Liver (tissue), 9 donors: ENCODE data around the gene HIPK2. TPM values are rescaled to one million over a fixed set of nuclear protein-coding genes. Genes with fewer than 3 reads are reported as not detected.

Source experiments
- DNase-seq: peaks from one replicate; pipeline ENCODE4 v3.0.0-alpha.2; 2017; ENCODE audit warnings: low spot score
- H3K27ac ChIP-seq, 2 donors: one replicate each; pipeline ENCODE4 v1.7.0; 2013; ENCODE audit warnings: inconsistent platforms in 2 of 2, low read length in 2 of 2, control low read depth in 1 of 2, low read depth in 1 of 2, mild to moderate bottlenecking in 1 of 2
- H3K27me3 ChIP-seq, 4 donors: one replicate each; pipeline versions ENCODE4 v1.6.1 to v1.7.0; 2013; ENCODE audit warnings: low read length in 3 of 4, inconsistent platforms in 1 of 4, mild to moderate bottlenecking in 1 of 4, moderate library complexity in 1 of 4; ENCODE audit not compliant: control insufficient read depth in 4 of 4, insufficient read depth in 4 of 4
- H3K36me3 ChIP-seq, 4 donors: one replicate each; pipeline versions ENCODE4 v1.6.1 to v1.7.0; 2013; ENCODE audit warnings: low read length in 3 of 4, mild to moderate bottlenecking in 3 of 4, low read depth in 1 of 4, moderate library complexity in 1 of 4; ENCODE audit not compliant: control insufficient read depth in 4 of 4, insufficient read depth in 3 of 4
- H3K4me1 ChIP-seq, 4 donors: one replicate each; pipeline versions ENCODE4 v1.6.1 to v1.7.0; 2013; ENCODE audit warnings: low read length in 3 of 4, mild to moderate bottlenecking in 3 of 4, moderate library complexity in 1 of 4; ENCODE audit not compliant: control insufficient read depth in 4 of 4, insufficient read depth in 4 of 4
- H3K4me3 ChIP-seq, 3 donors: one replicate each; pipeline versions ENCODE4 v1.6.1 to v1.7.0; 2013; ENCODE audit warnings: low read length in 3 of 3, control low read depth in 1 of 3, low read depth in 1 of 3, mild to moderate bottlenecking in 1 of 3
- H3K9ac ChIP-seq, 2 donors: one replicate each; pipeline ENCODE4 v1.7.0; 2013; ENCODE audit warnings: low read length in 2 of 2, mild to moderate bottlenecking in 2 of 2, moderate library complexity in 2 of 2, control low read depth in 1 of 2, low read depth in 1 of 2
- H3K9me3 ChIP-seq, 4 donors: one replicate each; pipeline versions ENCODE4 v1.6.1 to v1.7.0; 2013; ENCODE audit warnings: low read length in 3 of 4; ENCODE audit not compliant: control insufficient read depth in 4 of 4
- EGR1 ChIP-seq, 2 donors: IDR thresholded peaks; 2 replicates each; pipeline ENCODE4 v1.6.1; 2016 to 2018; ENCODE audit warnings: antibody characterized with exemption in 2 of 2, low read depth in 2 of 2
- FOXA2 ChIP-seq: IDR thresholded peaks from 2 replicates; pipeline ENCODE4 v1.6.1; 2016; ENCODE audit warnings: antibody characterized with exemption
- HNF4G ChIP-seq: IDR thresholded peaks from 2 replicates; pipeline ENCODE4 v1.6.1; 2016; ENCODE audit warnings: antibody characterized with exemption
- JUND ChIP-seq, 2 donors: IDR thresholded peaks; 2 replicates each; pipeline ENCODE4 v1.6.1; 2016; ENCODE audit warnings: antibody characterized with exemption in 2 of 2
- NR2F2 ChIP-seq: IDR thresholded peaks from 2 replicates; pipeline ENCODE4 v1.6.1; 2016; ENCODE audit warnings: antibody characterized with exemption
- RXRA ChIP-seq, 2 donors: IDR thresholded peaks; 2 replicates each; pipeline ENCODE4 v1.6.1; 2017 to 2018; ENCODE audit warnings: antibody characterized with exemption in 2 of 2, mild to moderate bottlenecking in 1 of 2
- SP1 ChIP-seq: IDR thresholded peaks from 2 replicates; pipeline ENCODE4 v1.6.1; 2018; ENCODE audit warnings: antibody characterized with exemption, mild to moderate bottlenecking
- YY1 ChIP-seq: IDR thresholded peaks from 2 replicates; pipeline ENCODE4 v1.6.1; 2016; ENCODE audit warnings: antibody characterized with exemption, mild to moderate bottlenecking
- WGBS: extraction: QIAGEN DNeasy Blood & Tissue Kit; methylation state at CpG from one replicate; pipeline ENCODE4 v1.1.7; 2013; 5-methylcytosine and 5-hydroxymethylcytosine counted together
- polyA plus RNA-seq, 2 donors: library from polyadenylated mRNA; stranded (reverse) in 1 of 2; unstranded in 1 of 2; fragments of 200-250 nt in 1 of 2; fragments of >200 nt in 1 of 2; fragmentation: Nextera tagmentation in 1 of 2; extraction: Ambion mirVana in 1 of 2; gene quantifications; one replicate each; pipeline versions ENCODE4 v1.2.1 to v1.2.3, GENCODE V29; 2013 to 2015
- total RNA-seq, 2 donors: library from RNA; depleted of rRNA; stranded (reverse); fragments of >200 nt; gene quantifications; one replicate each; pipeline ENCODE4 v1.2.3, GENCODE V29; 2014
- TF ChIP-seq, protein P1 (sequence below): IDR thresholded peaks from 2 replicates; pipeline ENCODE4 v1.6.1; 2016; ENCODE audit warnings: antibody characterized with exemption
- TF ChIP-seq, protein P2 (sequence below): IDR thresholded peaks from 2 replicates; pipeline ENCODE4 v1.6.1; 2016; ENCODE audit warnings: antibody characterized with exemption, mild to moderate bottlenecking
- TF ChIP-seq, protein P3 (sequence below): fragments of 150-350 bp; IDR thresholded peaks from 2 replicates; pipeline ENCODE4 v1.5.1; 2017; ENCODE audit warnings: improper control_type of control experiment, low read depth, low read length; ENCODE audit not compliant: missing input control
- TF ChIP-seq, protein P4 (sequence below): IDR thresholded peaks from 2 replicates; pipeline ENCODE4 v1.6.1; 2016; ENCODE audit warnings: antibody characterized with exemption
- TF ChIP-seq, protein P5 (sequence below): IDR thresholded peaks from 2 replicates; pipeline ENCODE4 v1.6.1; 2016; ENCODE audit warnings: antibody characterized with exemption
- donor health status: healthy.
- donor health status: healthy.
- donor health status: healthy.
- donor health status: healthy.
- donor health status: healthy.

Gene HIPK2
- total and polyA plus RNA-seq, 4 donors = 13.1 to 48.8 (median 16.6) TPM

DNA sequence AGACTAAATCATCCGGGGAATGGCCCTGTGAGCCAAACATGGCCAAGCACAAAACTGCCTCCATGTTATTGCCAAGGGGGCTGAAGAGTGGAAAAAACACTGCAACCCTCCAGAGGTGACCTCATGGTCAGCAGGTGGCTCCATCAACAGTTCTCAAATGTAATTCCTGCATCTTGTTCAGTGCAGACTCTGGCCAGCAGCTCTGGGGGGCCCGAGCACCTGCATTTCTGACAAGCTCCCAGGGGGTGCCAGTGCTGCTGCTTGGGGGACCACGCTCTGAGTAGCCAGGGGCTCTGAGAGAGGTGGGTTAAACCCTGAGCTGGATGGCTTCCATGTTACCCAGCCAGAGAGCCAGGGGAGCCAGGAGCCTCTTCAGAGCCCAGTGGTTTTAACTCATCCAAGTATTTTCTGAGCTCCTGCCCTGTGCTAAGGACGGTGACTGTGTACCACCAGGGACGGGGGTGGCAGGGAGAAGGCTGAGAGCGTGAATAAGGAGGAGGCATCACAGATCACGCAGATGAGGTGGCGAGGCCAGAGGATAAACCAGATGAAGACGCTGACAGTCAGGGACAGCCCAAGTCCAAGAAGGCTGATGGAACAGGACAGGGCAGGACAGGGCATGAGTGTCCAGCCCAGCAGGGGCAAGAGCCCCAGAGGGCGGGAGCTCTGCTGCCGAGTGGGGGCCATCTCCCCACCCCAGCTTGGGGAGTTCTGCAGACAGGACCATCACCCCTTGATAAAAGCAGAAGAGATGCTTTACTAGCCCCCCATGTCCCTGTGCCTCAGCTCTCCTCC is 201.4 kb downstream of the HIPK2 start:
- TF ChIP-seq HNF4G = no peak
- no peak for TF ChIP-seq EGR1 (IDR thresholded peaks at IDR 0.05; ENCODE audit: low read depth in 2 of 2)
- TF ChIP-seq, protein P1, sequence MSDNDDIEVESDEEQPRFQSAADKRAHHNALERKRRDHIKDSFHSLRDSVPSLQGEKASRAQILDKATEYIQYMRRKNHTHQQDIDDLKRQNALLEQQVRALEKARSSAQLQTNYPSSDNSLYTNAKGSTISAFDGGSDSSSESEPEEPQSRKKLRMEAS = no peak
- no peak for TF ChIP-seq FOXA2
- TF ChIP-seq, protein P2, sequence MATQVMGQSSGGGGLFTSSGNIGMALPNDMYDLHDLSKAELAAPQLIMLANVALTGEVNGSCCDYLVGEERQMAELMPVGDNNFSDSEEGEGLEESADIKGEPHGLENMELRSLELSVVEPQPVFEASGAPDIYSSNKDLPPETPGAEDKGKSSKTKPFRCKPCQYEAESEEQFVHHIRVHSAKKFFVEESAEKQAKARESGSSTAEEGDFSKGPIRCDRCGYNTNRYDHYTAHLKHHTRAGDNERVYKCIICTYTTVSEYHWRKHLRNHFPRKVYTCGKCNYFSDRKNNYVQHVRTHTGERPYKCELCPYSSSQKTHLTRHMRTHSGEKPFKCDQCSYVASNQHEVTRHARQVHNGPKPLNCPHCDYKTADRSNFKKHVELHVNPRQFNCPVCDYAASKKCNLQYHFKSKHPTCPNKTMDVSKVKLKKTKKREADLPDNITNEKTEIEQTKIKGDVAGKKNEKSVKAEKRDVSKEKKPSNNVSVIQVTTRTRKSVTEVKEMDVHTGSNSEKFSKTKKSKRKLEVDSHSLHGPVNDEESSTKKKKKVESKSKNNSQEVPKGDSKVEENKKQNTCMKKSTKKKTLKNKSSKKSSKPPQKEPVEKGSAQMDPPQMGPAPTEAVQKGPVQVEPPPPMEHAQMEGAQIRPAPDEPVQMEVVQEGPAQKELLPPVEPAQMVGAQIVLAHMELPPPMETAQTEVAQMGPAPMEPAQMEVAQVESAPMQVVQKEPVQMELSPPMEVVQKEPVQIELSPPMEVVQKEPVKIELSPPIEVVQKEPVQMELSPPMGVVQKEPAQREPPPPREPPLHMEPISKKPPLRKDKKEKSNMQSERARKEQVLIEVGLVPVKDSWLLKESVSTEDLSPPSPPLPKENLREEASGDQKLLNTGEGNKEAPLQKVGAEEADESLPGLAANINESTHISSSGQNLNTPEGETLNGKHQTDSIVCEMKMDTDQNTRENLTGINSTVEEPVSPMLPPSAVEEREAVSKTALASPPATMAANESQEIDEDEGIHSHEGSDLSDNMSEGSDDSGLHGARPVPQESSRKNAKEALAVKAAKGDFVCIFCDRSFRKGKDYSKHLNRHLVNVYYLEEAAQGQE = no peak
- TF ChIP-seq YY1 = no peak
- no peak for TF ChIP-seq SP1

DNA sequence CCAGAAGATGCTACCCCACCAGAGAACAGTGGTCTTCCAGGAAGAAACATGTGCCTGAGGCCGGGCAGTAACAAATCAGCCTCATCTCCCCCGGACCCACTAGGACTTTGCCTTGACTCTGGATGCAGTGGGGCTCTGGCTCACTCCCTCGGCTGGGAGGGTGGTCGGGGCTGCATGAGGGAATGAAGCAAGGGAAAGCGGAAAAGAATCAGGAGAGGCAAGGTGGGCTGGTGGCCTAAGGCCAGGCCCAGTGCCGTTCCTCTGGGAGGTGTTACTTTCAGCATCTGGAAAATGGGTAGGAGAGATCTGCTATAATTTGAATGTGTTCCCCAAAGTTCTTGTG is 202.5 kb downstream of the HIPK2 start:
- Histone ChIP-seq H3K27me3 (no peaks in the 10 kb centered on the region), H3K36me3 (peaks cover 28 to 81% (median 42%) of the 10 kb centered on the region in 4 donors), H3K27ac (no peak overlapping the region), H3K9ac (no peak overlapping the region), H3K4me3 (no peak overlapping the region), H3K4me1 (no peaks in the 10 kb centered on the region), H3K9me3 (no peaks in the 10 kb centered on the region)
- 96% methylated on average over 6 of the region's 6 CpGs for WGBS
- TF ChIP-seq SP1 = no peak
- TF ChIP-seq, protein P3, sequence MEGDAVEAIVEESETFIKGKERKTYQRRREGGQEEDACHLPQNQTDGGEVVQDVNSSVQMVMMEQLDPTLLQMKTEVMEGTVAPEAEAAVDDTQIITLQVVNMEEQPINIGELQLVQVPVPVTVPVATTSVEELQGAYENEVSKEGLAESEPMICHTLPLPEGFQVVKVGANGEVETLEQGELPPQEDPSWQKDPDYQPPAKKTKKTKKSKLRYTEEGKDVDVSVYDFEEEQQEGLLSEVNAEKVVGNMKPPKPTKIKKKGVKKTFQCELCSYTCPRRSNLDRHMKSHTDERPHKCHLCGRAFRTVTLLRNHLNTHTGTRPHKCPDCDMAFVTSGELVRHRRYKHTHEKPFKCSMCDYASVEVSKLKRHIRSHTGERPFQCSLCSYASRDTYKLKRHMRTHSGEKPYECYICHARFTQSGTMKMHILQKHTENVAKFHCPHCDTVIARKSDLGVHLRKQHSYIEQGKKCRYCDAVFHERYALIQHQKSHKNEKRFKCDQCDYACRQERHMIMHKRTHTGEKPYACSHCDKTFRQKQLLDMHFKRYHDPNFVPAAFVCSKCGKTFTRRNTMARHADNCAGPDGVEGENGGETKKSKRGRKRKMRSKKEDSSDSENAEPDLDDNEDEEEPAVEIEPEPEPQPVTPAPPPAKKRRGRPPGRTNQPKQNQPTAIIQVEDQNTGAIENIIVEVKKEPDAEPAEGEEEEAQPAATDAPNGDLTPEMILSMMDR = no peak
- no peak for TF ChIP-seq YY1
- TF ChIP-seq, protein P4, sequence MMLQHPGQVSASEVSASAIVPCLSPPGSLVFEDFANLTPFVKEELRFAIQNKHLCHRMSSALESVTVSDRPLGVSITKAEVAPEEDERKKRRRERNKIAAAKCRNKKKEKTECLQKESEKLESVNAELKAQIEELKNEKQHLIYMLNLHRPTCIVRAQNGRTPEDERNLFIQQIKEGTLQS = no peak
- no peak for TF ChIP-seq HNF4G
- TF ChIP-seq RXRA (IDR thresholded peaks at IDR 0.05) = no peak
- TF ChIP-seq, protein P1 = no peak
- TF ChIP-seq NR2F2 = no peak
- TF ChIP-seq, protein P5, sequence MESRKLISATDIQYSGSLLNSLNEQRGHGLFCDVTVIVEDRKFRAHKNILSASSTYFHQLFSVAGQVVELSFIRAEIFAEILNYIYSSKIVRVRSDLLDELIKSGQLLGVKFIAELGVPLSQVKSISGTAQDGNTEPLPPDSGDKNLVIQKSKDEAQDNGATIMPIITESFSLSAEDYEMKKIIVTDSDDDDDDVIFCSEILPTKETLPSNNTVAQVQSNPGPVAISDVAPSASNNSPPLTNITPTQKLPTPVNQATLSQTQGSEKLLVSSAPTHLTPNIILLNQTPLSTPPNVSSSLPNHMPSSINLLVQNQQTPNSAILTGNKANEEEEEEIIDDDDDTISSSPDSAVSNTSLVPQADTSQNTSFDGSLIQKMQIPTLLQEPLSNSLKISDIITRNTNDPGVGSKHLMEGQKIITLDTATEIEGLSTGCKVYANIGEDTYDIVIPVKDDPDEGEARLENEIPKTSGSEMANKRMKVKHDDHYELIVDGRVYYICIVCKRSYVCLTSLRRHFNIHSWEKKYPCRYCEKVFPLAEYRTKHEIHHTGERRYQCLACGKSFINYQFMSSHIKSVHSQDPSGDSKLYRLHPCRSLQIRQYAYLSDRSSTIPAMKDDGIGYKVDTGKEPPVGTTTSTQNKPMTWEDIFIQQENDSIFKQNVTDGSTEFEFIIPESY = no peak
- TF ChIP-seq JUND (IDR thresholded peaks at IDR 0.05) = no peak
- TF ChIP-seq FOXA2 = no peak
- TF ChIP-seq, protein P2 = no peak
- no peak for DNase-seq

More for the DNA sequence above, 201.4 kb downstream of the HIPK2 start:
- Histone ChIP-seq H3K4me3 (no peak overlapping the region), H3K27ac (no peak overlapping the region), H3K9ac (no peak overlapping the region), H3K4me1 (no peaks in the 10 kb centered on the region), H3K9me3 (no peaks in the 10 kb centered on the region), H3K27me3 (no peaks in the 10 kb centered on the region), H3K36me3 (peaks cover 33 to 83% (median 48%) of the 10 kb centered on the region in 4 donors)
- DNase-seq = no peak
- WGBS = 98% methylated on average over 11 of the region's 11 CpGs
